RWPE2 (cell line): ENCODE results near the gene KIF3C.

Source experiments
- ATAC-seq: fragments of 200-7000 bp; cut with Tn5 transposase; 3 replicates; pipeline ENCODE4 v1.9.1; 2021; ENCODE audit warnings: low read depth
- DNase-seq: peaks from one replicate; pipeline ENCODE4 v3.0.0-alpha.2; 2020; ENCODE audit warnings: low spot score
- H3K27ac ChIP-seq: fragments of 450-650 bp; 2 replicates; pipeline ENCODE4 v1.5.1; 2017; ENCODE audit warnings: mild to moderate bottlenecking; ENCODE audit not compliant: poor library complexity, severe bottlenecking
- H3K27me3 ChIP-seq: fragments of 250-450 bp; sonication (Bioruptor Pico); 2 replicates; pipeline ENCODE4 v1.5.1; 2021; ENCODE audit warnings: mild to moderate bottlenecking, moderate library complexity; ENCODE audit not compliant: insufficient read depth, poor library complexity, severe bottlenecking
- H3K36me3 ChIP-seq: fragments of 250-450 bp; sonication (Bioruptor Pico); 2 replicates; pipeline ENCODE4 v1.5.1; 2020; ENCODE audit warnings: low read depth, mild to moderate bottlenecking, moderate library complexity
- H3K4me1 ChIP-seq: fragments of 250-450 bp; sonication (Bioruptor Pico); 2 replicates; pipeline ENCODE4 v1.5.1; 2021; ENCODE audit warnings: mild to moderate bottlenecking, moderate library complexity; ENCODE audit not compliant: insufficient read depth, poor library complexity, severe bottlenecking
- H3K4me3 ChIP-seq: fragments of 250-450 bp; sonication (Bioruptor Pico); 2 replicates; pipeline ENCODE4 v1.5.1; 2021; ENCODE audit warnings: mild to moderate bottlenecking, moderate library complexity; ENCODE audit not compliant: severe bottlenecking
- H3K9me3 ChIP-seq: fragments of 250-450 bp; sonication (Bioruptor Pico); 2 replicates; pipeline ENCODE4 v1.5.1; 2021; ENCODE audit warnings: mild to moderate bottlenecking, moderate library complexity; ENCODE audit not compliant: severe bottlenecking
- CTCF ChIP-seq: fragments of 450-650 bp; IDR thresholded peaks from one replicate; pipeline ENCODE4 v1.5.1; 2017; ENCODE audit warnings: mild to moderate bottlenecking, moderate library complexity; ENCODE audit not compliant: poor library complexity, severe bottlenecking

Gene KIF3C

GRCh38 chr2:26011990-26012856, 29.9 kb upstream of the KIF3C start:
- Histone ChIP-seq H3K27ac (peak overlapping the region; percentile 92), H3K27me3 (no peaks in the 10 kb centered on the region), H3K9me3 (no peaks in the 10 kb centered on the region), H3K4me3 (no peak overlapping the region), H3K36me3 (no peaks in the 10 kb centered on the region), H3K4me1 (peaks cover 42% of the 10 kb centered on the region)
- no peak for TF ChIP-seq CTCF
- ATAC-seq (peak; percentile 57), DNase-seq (peak; percentile 69)

GRCh38 chr2:26011609-26011989, 29.3 kb upstream of the KIF3C start:
- Histone ChIP-seq H3K4me1 (peaks cover 41% of the 10 kb centered on the region), H3K36me3 (no peaks in the 10 kb centered on the region), H3K27ac (peak overlapping the region; percentile 92), H3K27me3 (no peaks in the 10 kb centered on the region), H3K4me3 (no peak overlapping the region), H3K9me3 (no peaks in the 10 kb centered on the region)
- DNase-seq (no peak), ATAC-seq (no peak)
- TF ChIP-seq CTCF: no peak

- Histone ChIP-seq H3K4me3 (no peak overlapping the region), H3K27ac (peak overlapping the region; percentile 92), H3K36me3 (no peaks in the 10 kb centered on the region), H3K27me3 (no peaks in the 10 kb centered on the region), H3K4me1 (peaks cover 41% of the 10 kb centered on the region), H3K9me3 (no peaks in the 10 kb centered on the region)
- TF ChIP-seq CTCF: no peak
- no peak for DNase-seq
- ATAC-seq: no peak
Observed at GRCh38 chr2:26010943-26011342, 28.6 kb upstream of the KIF3C start.

- H3K36me3 ChIP-seq: no peaks in the 10 kb centered on the region
- H3K4me3 ChIP-seq: no peak overlapping the region
- H3K27me3 ChIP-seq: no peaks in the 10 kb centered on the region
- peaks cover 41% of the 10 kb centered on the region for H3K4me1 ChIP-seq
- no peak for ATAC-seq
- TF ChIP-seq CTCF: no peak
- no peak for DNase-seq
- peak overlapping the region; percentile 92 for H3K27ac ChIP-seq
- H3K9me3 ChIP-seq: no peaks in the 10 kb centered on the region
Observed at GRCh38 chr2:26009567-26009963, 27.3 kb upstream of the KIF3C start.

GRCh38 chr2:26008851-26009566, 26.7 kb upstream of the KIF3C start:
- peak; percentile 83 for ATAC-seq
- TF ChIP-seq CTCF: no peak
- Histone ChIP-seq H3K4me3 (no peak overlapping the region), H3K4me1 (peaks cover 41% of the 10 kb centered on the region), H3K27me3 (no peaks in the 10 kb centered on the region), H3K27ac (peak overlapping the region; percentile 92), H3K9me3 (no peaks in the 10 kb centered on the region), H3K36me3 (no peaks in the 10 kb centered on the region)
- peak; percentile 97 for DNase-seq
